Ascending aorta (tissue), 2 donors: ENCODE results near the gene LPXN. TPM values are rescaled to one million over a fixed set of nuclear protein-coding genes. Genes with fewer than 3 reads are reported as not detected.

Source experiments
- DNase-seq, 2 donors: peaks; one replicate each; pipeline ENCODE4 v3.0.0-alpha.2; 2019; ENCODE audit warnings: low spot score in 2 of 2
- H3K27ac ChIP-seq, 2 donors: fragments of 200-600 bp; sonication (generic); one replicate each; pipeline ENCODE4 v1.5.1; 2016 to 2017; ENCODE audit warnings: mild to moderate bottlenecking in 1 of 2
- H3K27me3 ChIP-seq: fragments of 200-600 bp; sonication (generic); one replicate; pipeline ENCODE4 v1.5.1; 2017
- H3K36me3 ChIP-seq, 2 donors: fragments of 200-600 bp; sonication (generic); one replicate each; pipeline ENCODE4 v1.5.1; 2016
- H3K4me1 ChIP-seq, 2 donors: fragments of 200-600 bp; sonication (generic); one replicate each; pipeline ENCODE4 v1.5.1; 2016 to 2017; ENCODE audit warnings: mild to moderate bottlenecking in 1 of 2
- H3K4me3 ChIP-seq, 2 donors: fragments of 200-600 bp; sonication (generic); one replicate each; pipeline ENCODE4 v1.5.1; 2016 to 2017; ENCODE audit warnings: mild to moderate bottlenecking in 1 of 2
- H3K9me3 ChIP-seq, 2 donors: fragments of 200-600 bp; sonication (generic); one replicate each; pipeline ENCODE4 v1.5.1; 2016
- intact Hi-C: fragments of 100-400 bp; cut with DNase I; formaldehyde crosslinking; loops from one replicate; pipeline ENCODE4 v1.15.1; 2023
- total RNA-seq: library from RNA; depleted of rRNA; stranded (reverse); fragments of >200 nt; gene quantifications from one replicate; pipeline ENCODE4 v1.1.0, GENCODE V29; 2016
- TF ChIP-seq, protein P1 (sequence below), 3 experiments: fragments of 200-600 bp in 2 of 3; fragments of 450-650 bp in 1 of 3; sonication (generic) in 2 of 3; IDR thresholded peaks; one replicate each; pipeline ENCODE4 v1.5.1; 2016 to 2019; ENCODE audit warnings: antibody characterized with exemption in 3 of 3, mild to moderate bottlenecking in 1 of 3, moderate library complexity in 1 of 3

LPXN gene
- total RNA-seq, 1 donor from 2014 or later = 2.1 TPM

DNA sequence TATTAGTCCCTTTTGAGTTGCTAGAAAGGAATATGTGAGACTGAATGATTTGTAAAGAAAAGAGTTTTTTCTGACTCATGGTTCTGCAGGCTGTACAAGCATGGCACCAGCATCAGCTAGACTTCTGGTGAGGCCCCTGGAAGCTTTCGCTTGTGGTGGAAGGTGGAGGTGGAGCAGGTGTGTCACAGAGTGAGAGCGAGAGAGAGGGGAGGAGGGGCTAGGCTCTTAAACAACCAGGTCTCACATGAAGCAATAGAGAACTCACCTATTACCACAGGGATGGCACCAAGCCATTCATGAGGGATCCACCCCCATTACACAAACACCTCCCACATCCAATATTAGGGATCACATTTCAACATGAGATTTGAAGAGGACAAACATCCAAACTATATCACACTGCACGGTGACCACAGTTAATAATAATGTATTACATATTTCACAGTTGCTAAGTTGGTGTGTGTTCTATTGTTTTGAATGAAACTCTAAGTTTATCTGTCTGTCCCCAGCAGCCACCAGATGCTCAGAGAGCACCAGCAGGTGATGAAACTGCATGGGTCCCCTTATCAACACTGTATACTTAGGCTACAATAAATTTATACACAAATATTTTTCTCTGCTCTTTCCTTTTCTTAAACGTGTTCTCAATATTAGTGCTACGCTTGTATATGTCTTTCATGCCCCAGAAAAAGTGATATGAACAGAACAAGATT is 17.3 kb upstream of the LPXN start:
- intact Hi-C loops = no loop called here
- no peaks in the 10 kb centered on the region for H3K4me1 ChIP-seq
- H3K4me3 ChIP-seq = no peak overlapping the region
- no peak overlapping the region for H3K27ac ChIP-seq
- no peaks in the 10 kb centered on the region for H3K27me3 ChIP-seq
- TF ChIP-seq, protein P1, sequence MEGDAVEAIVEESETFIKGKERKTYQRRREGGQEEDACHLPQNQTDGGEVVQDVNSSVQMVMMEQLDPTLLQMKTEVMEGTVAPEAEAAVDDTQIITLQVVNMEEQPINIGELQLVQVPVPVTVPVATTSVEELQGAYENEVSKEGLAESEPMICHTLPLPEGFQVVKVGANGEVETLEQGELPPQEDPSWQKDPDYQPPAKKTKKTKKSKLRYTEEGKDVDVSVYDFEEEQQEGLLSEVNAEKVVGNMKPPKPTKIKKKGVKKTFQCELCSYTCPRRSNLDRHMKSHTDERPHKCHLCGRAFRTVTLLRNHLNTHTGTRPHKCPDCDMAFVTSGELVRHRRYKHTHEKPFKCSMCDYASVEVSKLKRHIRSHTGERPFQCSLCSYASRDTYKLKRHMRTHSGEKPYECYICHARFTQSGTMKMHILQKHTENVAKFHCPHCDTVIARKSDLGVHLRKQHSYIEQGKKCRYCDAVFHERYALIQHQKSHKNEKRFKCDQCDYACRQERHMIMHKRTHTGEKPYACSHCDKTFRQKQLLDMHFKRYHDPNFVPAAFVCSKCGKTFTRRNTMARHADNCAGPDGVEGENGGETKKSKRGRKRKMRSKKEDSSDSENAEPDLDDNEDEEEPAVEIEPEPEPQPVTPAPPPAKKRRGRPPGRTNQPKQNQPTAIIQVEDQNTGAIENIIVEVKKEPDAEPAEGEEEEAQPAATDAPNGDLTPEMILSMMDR (IDR thresholded peaks at IDR 0.05) = no peak
- H3K36me3 ChIP-seq = no peaks in the 10 kb centered on the region
- H3K9me3 ChIP-seq = no peaks in the 10 kb centered on the region
- no peak for DNase-seq

DNA sequence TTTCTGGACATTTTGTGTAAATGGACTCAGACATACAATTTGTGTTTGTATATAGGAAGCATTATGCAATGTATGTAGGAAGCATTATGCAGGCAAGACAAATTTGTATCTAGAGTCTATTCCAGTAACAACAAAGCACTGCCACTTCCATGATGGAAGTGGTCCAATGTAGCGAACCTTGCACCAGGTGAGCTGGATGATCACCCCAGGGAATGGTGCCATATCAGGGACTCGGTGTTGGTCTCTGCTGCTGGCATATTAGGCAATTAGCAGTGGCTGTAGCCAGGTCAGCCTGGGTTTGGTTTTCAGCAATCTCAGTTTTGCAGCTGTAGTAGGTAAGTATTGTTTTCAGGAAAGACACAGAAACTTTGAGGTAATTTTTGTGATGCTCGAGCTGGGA is 16.0 kb upstream of the LPXN start:
- H3K27ac ChIP-seq = no peak overlapping the region
- H3K27me3 ChIP-seq = no peaks in the 10 kb centered on the region
- intact Hi-C loops = no loop called here
- no peak overlapping the region for H3K4me3 ChIP-seq
- no peaks in the 10 kb centered on the region for H3K36me3 ChIP-seq
- DNase-seq = no peak
- no peaks in the 10 kb centered on the region for H3K9me3 ChIP-seq
- TF ChIP-seq, protein P1 (IDR thresholded peaks at IDR 0.05) = no peak
- H3K4me1 ChIP-seq = no peaks in the 10 kb centered on the region

DNA sequence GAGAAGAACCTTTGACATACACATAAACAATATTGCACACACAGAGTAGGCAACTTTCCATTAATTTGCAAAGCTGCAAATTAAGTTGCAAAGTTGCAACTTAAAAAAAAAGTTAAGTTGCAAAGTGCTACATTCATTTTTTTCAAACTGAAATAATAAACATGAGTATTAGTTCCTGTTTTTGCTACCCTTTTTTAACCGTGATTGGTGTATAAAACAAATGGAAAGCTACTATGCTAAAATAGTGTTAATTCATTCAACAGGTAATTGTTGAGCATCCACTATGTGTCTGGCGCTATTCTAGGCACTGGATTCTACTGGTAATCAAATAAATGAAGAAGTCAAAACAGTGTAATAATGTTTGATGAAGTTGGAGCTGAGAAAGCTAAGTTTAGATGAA is 11.3 kb upstream of the LPXN start:
- TF ChIP-seq, protein P1 (IDR thresholded peaks at IDR 0.05) = no peak

DNA sequence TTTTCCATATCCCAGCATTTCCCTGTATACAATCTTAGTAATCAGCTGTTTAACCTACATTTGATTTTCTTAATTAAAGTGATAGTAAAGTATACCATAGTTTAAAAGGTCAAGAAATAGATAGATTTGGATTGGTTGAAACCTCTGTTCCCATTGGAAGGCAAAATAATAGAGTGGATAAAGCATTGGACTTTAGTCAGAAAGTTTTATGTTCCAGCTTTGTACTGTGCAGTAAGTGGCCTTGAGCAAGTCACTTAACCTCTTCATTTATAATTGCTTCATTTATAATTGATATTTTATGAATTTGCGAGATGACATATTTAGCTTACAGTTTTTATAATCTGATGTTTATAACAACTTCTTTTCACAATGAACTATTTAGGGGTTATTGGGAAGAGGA is 6.8 kb upstream of the LPXN start:
- Histone ChIP-seq H3K4me3 (no peak overlapping the region), H3K4me1 (peaks cover 0 to 10% of the 10 kb centered on the region in 2 donors), H3K27ac (no peak overlapping the region), H3K27me3 (no peaks in the 10 kb centered on the region), H3K9me3 (no peaks in the 10 kb centered on the region), H3K36me3 (no peaks in the 10 kb centered on the region)
- intact Hi-C loops = no loop called here
- TF ChIP-seq, protein P1 (IDR thresholded peaks at IDR 0.05) = no peak
- DNase-seq = no peak

More for the DNA sequence above, 11.3 kb upstream of the LPXN start:
- Histone ChIP-seq H3K4me1 (peaks cover 0 to 5% of the 10 kb centered on the region in 2 donors), H3K9me3 (no peaks in the 10 kb centered on the region), H3K36me3 (no peaks in the 10 kb centered on the region), H3K27me3 (no peaks in the 10 kb centered on the region), H3K4me3 (no peak overlapping the region), H3K27ac (no peak overlapping the region)
- intact Hi-C loops = no loop called here
- DNase-seq = no peak

DNA sequence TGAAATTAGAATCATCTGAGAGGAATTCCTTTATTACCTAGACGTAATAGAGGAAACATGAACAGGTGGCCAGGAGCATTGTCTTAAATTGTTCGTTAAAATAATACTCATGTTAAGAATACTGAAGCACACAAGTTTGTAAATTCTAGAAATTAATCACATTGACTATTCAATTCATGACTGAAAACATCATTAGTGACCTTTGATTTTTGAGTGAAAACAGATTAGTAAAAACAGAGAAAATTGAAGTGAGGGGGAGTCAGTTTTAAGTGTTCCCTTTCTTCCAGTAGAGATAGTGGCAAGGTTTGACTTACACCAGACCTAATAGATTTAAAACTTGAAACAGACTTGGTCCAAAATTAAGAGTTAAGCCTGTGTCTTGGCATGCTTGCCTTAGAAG is 4.7 kb upstream of the LPXN start:
- intact Hi-C loops = no loop called here
- H3K4me3 ChIP-seq = peak overlapping the region; percentile 94 to 97
- H3K27ac ChIP-seq = peak overlapping the region; percentile 98 to 99
- TF ChIP-seq, protein P1 (IDR thresholded peaks at IDR 0.05) = no peak
- no peak for DNase-seq
- H3K9me3 ChIP-seq = no peaks in the 10 kb centered on the region
- no peaks in the 10 kb centered on the region for H3K27me3 ChIP-seq
- H3K36me3 ChIP-seq = no peaks in the 10 kb centered on the region
- peaks cover 0 to 28% of the 10 kb centered on the region in 2 donors for H3K4me1 ChIP-seq
